ENCODE data around the gene EPB41L1.
"Not testable (repeated sequence)": the region's sequence is repeated elsewhere in the genome, so short reads cannot be mapped to it uniquely, and the experiment has no call there.

EPB41L1 gene

DNA sequence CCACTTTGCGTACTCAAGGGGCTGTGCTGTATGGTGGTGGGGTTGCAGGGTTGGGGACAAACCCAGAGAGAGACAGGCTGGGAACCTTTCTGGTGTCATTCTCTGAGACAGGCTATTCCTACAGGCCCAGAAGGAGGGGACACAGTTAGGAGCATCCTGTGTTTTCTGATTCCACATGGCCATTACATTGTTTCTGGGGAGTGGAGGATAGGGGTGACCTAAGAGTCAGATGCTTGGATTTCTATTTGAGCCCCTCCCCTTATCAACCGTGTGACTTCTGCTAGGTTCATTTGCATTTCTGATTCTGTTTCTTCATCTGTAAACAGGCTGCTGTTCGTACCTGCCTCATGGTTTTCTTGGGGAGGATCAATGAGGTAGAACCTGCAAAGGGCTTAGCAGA is 29.4 kb upstream of the EPB41L1 start:
- no peak for DNase-seq (ENCODE audit: low spot score)
- FAIRE-seq: no peak

- FAIRE-seq: no peak
- DNase-seq (ENCODE audit: low spot score): no peak
Observed at GRCh38 chr20:36126836-36127527, 27.6 kb upstream of the EPB41L1 start.

DNA sequence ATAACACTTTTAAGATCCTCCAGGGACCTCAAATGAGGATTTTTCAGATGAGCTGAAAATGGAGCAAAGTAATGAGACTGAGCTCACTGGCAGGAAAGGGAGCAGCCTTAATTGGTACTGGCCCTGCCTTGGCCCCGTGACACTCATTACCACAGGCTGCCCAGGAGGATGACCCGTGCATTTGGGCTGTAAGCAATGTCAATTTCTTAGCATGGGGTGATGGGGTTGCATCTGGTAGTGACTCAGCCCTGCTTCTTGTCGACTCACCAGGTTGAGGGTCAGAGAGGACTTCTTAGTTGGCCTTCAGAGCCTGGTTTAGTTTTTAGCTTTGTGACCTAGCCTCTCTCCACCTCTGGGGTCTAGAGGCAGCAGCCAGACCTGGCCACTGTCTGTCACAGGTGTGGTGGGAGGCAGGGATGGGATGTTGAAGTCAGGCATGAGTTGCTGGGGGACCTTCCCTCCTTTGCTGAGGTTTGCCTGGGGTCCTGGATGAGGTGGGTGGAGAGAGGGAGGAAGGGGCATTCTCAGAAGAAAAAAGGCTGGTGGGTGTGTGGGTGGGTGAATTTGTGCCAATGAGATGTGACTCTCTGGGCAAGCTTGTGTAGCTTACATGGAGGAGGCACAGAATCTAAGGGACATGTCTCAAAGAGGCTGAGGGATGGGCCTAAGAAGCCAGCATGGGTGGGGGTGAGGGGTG is 25.9 kb upstream of the EPB41L1 start:
- no peak for FAIRE-seq
- no peak for DNase-seq (ENCODE audit: low spot score)

- FAIRE-seq: no peak
- DNase-seq (ENCODE audit: low spot score): no peak
Observed at GRCh38 chr20:36129160-36129543, 25.4 kb upstream of the EPB41L1 start.

GRCh38 chr20:36130390-36130789 is 24.1 kb upstream of the EPB41L1 start:
- FAIRE-seq: no peak
- DNase-seq (ENCODE audit: low spot score): no peak

DNA sequence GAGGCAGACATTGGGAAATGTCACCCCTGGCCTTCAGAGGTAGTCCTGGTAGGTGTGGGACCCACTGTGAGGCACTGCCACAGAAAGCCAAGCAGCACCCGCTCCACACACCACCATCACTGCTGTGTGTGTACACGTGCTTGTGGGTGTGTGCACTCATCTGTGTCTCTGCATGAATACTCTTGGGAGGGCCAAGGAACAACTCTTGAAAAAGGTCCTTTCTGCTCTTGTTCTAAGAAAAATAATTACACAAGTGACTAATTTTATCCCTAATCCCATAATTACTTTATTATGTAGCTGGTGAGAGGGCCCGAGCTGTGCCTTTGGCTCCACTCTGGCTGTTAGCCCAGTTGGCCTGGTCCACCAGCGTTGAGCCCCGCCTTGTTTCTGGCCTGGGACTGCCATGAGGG is 21.7 kb upstream of the EPB41L1 start:
- FAIRE-seq (no peak), DNase-seq (ENCODE audit: low spot score) (no peak)

- FAIRE-seq (no peak), DNase-seq (ENCODE audit: low spot score) (no peak)
Observed at GRCh38 chr20:36133821-36134220, 20.7 kb upstream of the EPB41L1 start.

GRCh38 chr20:36135159-36135558 is 19.4 kb upstream of the EPB41L1 start:
- no peak for DNase-seq (ENCODE audit: low spot score)
- no peak for FAIRE-seq

DNA sequence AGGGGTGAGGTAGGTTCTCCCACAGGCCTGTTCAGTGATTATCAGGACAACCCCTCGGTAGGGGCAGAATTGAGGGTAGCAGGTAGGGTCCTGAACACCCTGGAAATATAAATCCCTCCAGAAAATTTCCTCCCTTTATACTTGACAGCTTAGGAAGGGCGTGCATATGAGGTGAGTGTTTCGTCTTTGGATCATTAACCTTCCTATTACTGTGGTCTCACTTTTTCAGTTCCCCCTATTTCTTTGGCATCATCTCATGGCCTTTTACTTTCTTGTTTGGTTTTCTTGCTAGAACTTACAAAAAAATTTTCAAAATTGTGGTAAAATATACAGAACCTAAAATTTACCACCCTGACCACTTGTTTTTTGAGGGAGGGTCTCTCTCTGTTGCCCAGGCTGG is 18.7 kb upstream of the EPB41L1 start:
- FAIRE-seq (no peak), DNase-seq (ENCODE audit: low spot score) (no peak)

GRCh38 chr20:36137313-36137712 is 17.2 kb upstream of the EPB41L1 start:
- not testable (repeated sequence) for FAIRE-seq; DNase-seq (ENCODE audit: low spot score)

DNA sequence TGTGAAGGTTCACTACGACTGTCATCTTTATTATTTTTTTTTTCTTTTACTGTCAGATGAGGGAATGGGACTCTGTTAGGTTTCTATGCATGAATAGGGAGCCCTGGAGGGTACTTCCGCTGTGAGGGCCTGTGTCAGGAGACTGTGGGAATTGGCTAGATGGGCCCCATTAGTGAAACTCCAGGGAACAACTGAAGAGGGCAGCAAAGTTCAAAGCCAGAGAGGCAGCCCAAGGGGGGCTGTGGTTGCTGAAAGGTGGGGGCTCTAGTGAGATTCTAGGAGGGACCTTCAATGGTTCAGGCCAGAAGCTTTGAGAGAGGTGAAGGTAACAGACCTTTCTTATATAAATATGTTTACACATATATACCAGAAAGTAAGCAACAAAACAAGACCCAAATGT is 13.2 kb upstream of the EPB41L1 start:
- FAIRE-seq (no peak), DNase-seq (ENCODE audit: low spot score) (no peak)

DNA sequence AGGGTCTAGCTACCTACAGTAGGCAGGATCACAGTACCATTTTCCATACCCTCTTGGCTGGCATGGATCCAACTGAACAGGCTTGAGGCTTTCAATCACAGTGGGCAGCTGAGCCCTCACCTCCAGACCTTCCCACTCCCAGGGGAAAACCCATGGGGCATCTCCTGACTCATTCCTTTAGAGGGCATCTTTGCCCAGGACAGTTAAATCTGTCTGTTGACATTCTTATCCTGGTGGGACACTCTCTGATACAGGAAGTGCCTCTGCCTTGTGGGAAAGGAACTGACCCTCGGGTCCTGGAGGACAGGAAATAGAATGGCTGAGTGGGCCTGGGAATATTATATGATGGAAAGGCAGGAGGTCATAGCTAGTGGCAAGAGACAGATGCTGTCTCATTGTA is 10.2 kb upstream of the EPB41L1 start:
- DNase-seq (ENCODE audit: low spot score) (no peak), FAIRE-seq (peak; percentile 13)

GRCh38 chr20:36145877-36146707 is 8.4 kb upstream of the EPB41L1 start:
- FAIRE-seq (no peak), DNase-seq (ENCODE audit: low spot score) (no peak)

DNA sequence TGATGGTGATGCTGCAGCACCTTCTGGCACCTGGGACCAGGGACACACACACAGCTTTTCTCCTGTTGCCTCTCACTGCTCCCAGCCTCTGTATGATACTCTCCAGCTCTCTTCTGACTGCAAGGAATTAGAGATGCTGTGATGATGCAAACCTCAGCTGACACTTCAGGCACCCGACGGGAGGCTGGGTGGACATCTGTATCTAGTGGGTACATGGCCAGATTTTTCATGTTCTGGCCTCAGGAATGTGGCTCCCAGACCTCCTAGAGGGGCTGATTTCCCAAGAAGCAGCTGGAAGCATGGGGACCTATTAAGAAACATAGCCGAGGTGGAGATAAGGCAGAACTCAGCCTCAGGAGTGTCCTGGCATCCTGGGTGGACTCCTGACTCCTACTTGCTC is 6.8 kb upstream of the EPB41L1 start:
- DNase-seq (ENCODE audit: low spot score) (no peak), FAIRE-seq (no peak)

GRCh38 chr20:36148439-36148838 is 6.1 kb upstream of the EPB41L1 start:
- DNase-seq (ENCODE audit: low spot score) (no peak), FAIRE-seq (no peak)

DNA sequence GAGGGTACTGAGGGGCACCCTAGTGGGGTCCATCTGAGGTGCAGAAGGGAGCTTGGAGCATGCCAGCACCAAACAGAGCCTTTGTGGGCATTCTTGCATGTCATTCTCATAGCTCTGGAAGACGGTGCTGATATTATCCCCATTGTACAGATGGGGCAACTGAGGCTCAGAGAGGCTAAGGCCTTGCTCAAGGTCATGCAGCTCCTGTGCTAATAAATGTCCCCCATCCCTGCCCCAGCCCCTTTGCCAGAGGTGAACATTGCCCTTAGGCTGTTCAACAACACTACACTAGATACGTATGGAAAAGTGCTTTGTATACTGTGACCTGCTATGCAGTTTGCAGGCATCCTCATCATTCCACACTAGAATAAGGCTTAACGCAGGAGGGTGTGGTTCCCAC is 5.5 kb upstream of the EPB41L1 start:
- FAIRE-seq (no peak), DNase-seq (ENCODE audit: low spot score) (no peak)

DNA sequence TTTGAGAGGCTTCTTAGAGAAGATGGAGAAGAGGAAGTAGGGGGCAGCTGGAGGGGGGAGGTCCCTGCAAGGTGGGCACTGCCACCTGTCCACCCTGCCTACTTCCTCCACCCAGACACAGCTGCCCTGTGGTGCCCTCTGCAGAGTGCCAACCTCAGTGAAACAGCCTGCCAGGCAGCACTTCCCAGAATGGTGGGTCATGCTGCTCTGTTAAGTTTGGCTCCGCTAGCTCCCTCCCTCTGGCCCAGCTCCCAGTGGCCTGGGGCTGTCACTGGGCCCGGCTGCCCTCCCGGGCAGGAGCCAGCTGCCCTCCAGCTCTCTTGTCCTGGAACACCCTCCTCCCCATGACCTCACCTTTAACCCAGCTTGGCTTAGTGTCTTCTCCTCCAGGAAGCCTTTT is 5.1 kb upstream of the EPB41L1 start:
- DNase-seq (ENCODE audit: low spot score): no peak
- FAIRE-seq: no peak

DNA sequence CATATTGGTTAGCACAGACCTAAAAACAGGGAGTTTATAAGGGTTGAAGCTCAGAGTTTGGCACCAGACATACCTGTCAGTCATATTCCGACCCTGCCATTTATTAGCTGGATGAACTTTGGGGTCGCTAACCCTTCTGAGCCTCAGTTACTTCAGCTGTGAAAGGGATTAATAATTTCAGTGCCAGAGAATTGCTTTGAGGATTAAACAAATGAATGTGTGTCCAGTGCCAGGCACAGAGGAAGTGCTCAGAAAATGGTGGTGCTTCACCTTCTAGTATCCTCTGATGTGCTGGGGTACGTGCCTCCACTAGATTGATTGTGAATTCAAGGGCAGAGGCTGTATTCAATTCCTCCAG is 4.1 kb upstream of the EPB41L1 start:
- no peak for DNase-seq (ENCODE audit: low spot score)
- FAIRE-seq: no peak

- no peak for FAIRE-seq
- DNase-seq (ENCODE audit: low spot score): no peak
Observed at GRCh38 chr20:36150847-36151539, 3.5 kb upstream of the EPB41L1 start.

DNA sequence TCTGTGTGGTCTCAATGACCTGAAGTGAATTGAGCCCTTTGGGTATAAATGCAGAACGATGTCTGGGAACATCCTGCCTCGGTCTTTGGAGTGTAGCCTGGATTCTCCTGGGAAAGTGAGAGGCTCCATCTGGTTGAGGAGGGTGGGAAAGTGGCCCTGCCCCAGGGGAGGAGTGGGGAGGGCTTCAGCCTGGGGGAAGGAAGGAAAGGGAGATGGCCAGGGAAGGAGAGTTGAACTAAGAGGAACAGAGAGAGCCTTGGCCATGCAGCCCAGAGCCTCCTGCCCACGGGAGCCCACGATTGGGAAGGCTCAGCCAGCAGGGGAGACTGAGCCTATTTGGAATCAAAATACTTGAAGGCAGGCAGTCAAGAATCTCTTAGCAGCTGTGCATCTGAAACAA is 2.3 kb upstream of the EPB41L1 start:
- no peak for FAIRE-seq
- DNase-seq (ENCODE audit: low spot score): no peak

GRCh38 chr20:36153204-36153603 is 1.3 kb upstream of the EPB41L1 start:
- no peak for DNase-seq (ENCODE audit: low spot score)
- peak; percentile 5 for FAIRE-seq
